ENCODE data around the gene DDX51. TPM values are rescaled to one million over a fixed set of nuclear protein-coding genes. Genes with fewer than 3 reads are reported as not detected.
A peak's percentile ranks its signal among the peaks of the same experiment; 100 is the strongest.

Gene DDX51
- total and polyA plus RNA-seq, 5 donors from 2014 or later = 4.8 to 41.2 (median 6.8) TPM

- H3K27ac ChIP-seq (ENCODE audit: insufficient read depth, low read length, poor library complexity, severe bottlenecking) = no peak overlapping the region
- Mint-ChIP-seq H3K27me3 (no peaks in the 10 kb centered on the region), H3K9me3 (no peaks in the 10 kb centered on the region), H3K36me3 (no peaks in the 10 kb centered on the region), H3K4me3 (no peak overlapping the region), H3K4me1 (peaks cover 0 to 2% (median 0%) of the 10 kb centered on the region in 4 donors), H3K27ac (no peak overlapping the region)
- H3K27me3 ChIP-seq (ENCODE audit: control insufficient read depth, insufficient read depth, low read length) = no peaks in the 10 kb centered on the region
- H3K36me3 ChIP-seq (ENCODE audit: control insufficient read depth, insufficient read depth, low read length) = peaks cover 5% of the 10 kb centered on the region
- H3K9me3 ChIP-seq (ENCODE audit: control insufficient read depth in 2 of 2, low read length in 2 of 2) = no peaks in the 10 kb centered on the region
- no peak for ATAC-seq (ENCODE audit: low read depth in 2 of 2)
- DNase-seq = no peak
- no peak overlapping the region for H3K4me3 ChIP-seq (ENCODE audit: low read depth, low read length)
- peaks cover 16% of the 10 kb centered on the region for H3K4me1 ChIP-seq (ENCODE audit: control insufficient read depth, insufficient read depth, low read length, poor library complexity, severe bottlenecking)
These were observed 13.8 kb upstream of the DDX51 start for GRCh38 chr12:132157733-132158409.

GRCh38 chr12:132156573-132157325 is 12.6 kb upstream of the DDX51 start:
- no peak overlapping the region for H3K27ac Mint-ChIP-seq
- H3K27ac ChIP-seq (ENCODE audit: insufficient read depth, low read length, poor library complexity, severe bottlenecking) = no peak overlapping the region

GRCh38 chr12:132155771-132156572 is 11.9 kb upstream of the DDX51 start:
- no peaks in the 10 kb centered on the region for H3K27me3 ChIP-seq (ENCODE audit: control insufficient read depth, insufficient read depth, low read length)
- no peak overlapping the region for H3K4me3 ChIP-seq (ENCODE audit: low read depth, low read length)
- H3K9me3 ChIP-seq (ENCODE audit: control insufficient read depth in 2 of 2, low read length in 2 of 2) = no peaks in the 10 kb centered on the region
- Mint-ChIP-seq H3K4me1 (peaks cover 0 to 2% (median 0%) of the 10 kb centered on the region in 4 donors), H3K27ac (no peak overlapping the region), H3K9me3 (no peaks in the 10 kb centered on the region), H3K27me3 (no peaks in the 10 kb centered on the region), H3K4me3 (no peak overlapping the region), H3K36me3 (no peaks in the 10 kb centered on the region)
- no peak for ATAC-seq (ENCODE audit: low read depth in 2 of 2)
- no peak overlapping the region for H3K27ac ChIP-seq (ENCODE audit: insufficient read depth, low read length, poor library complexity, severe bottlenecking)
- H3K36me3 ChIP-seq (ENCODE audit: control insufficient read depth, insufficient read depth, low read length) = peaks cover 12% of the 10 kb centered on the region
- H3K4me1 ChIP-seq (ENCODE audit: control insufficient read depth, insufficient read depth, low read length, poor library complexity, severe bottlenecking) = peaks cover 10% of the 10 kb centered on the region
- no peak for DNase-seq

More at GRCh38 chr12:132156573-132157325, 12.6 kb upstream of the DDX51 start:
- H3K9me3 ChIP-seq (ENCODE audit: control insufficient read depth in 2 of 2, low read length in 2 of 2) = no peaks in the 10 kb centered on the region
- H3K36me3 ChIP-seq (ENCODE audit: control insufficient read depth, insufficient read depth, low read length) = peaks cover 12% of the 10 kb centered on the region
- Mint-ChIP-seq H3K36me3 (no peaks in the 10 kb centered on the region), H3K4me3 (no peak overlapping the region), H3K9me3 (no peaks in the 10 kb centered on the region), H3K27me3 (no peaks in the 10 kb centered on the region), H3K4me1 (peaks cover 0 to 2% (median 0%) of the 10 kb centered on the region in 4 donors)
- no peak overlapping the region for H3K4me3 ChIP-seq (ENCODE audit: low read depth, low read length)
- peaks cover 10% of the 10 kb centered on the region for H3K4me1 ChIP-seq (ENCODE audit: control insufficient read depth, insufficient read depth, low read length, poor library complexity, severe bottlenecking)
- no peak for ATAC-seq (ENCODE audit: low read depth in 2 of 2)
- no peaks in the 10 kb centered on the region for H3K27me3 ChIP-seq (ENCODE audit: control insufficient read depth, insufficient read depth, low read length)
- no peak for DNase-seq

- no peaks in the 10 kb centered on the region for H3K27me3 ChIP-seq (ENCODE audit: control insufficient read depth, insufficient read depth, low read length)
- ATAC-seq (ENCODE audit: low read depth in 2 of 2) = no peak
- no peaks in the 10 kb centered on the region for H3K36me3 Mint-ChIP-seq
- peaks cover 10% of the 10 kb centered on the region for H3K4me1 ChIP-seq (ENCODE audit: control insufficient read depth, insufficient read depth, low read length, poor library complexity, severe bottlenecking)
- H3K27ac ChIP-seq (ENCODE audit: insufficient read depth, low read length, poor library complexity, severe bottlenecking) = no peak overlapping the region
- H3K4me3 Mint-ChIP-seq = peak overlapping the region in 1 of 4 donors; percentile 66
- H3K36me3 ChIP-seq (ENCODE audit: control insufficient read depth, insufficient read depth, low read length) = peaks cover 12% of the 10 kb centered on the region
- H3K4me1 Mint-ChIP-seq = peaks cover 0 to 2% (median 0%) of the 10 kb centered on the region in 4 donors
- H3K27ac Mint-ChIP-seq = peak overlapping the region in 2 of 3 donors; percentile 20 to 62
- H3K27me3 Mint-ChIP-seq = no peaks in the 10 kb centered on the region
- H3K9me3 Mint-ChIP-seq = no peaks in the 10 kb centered on the region
- H3K9me3 ChIP-seq (ENCODE audit: control insufficient read depth in 2 of 2, low read length in 2 of 2) = no peaks in the 10 kb centered on the region
- H3K4me3 ChIP-seq (ENCODE audit: low read depth, low read length) = no peak overlapping the region
- peak in 2 of 3 donors; percentile 16 to 42 for DNase-seq
These were observed 11.0 kb upstream of the DDX51 start for GRCh38 chr12:132154941-132155770.

GRCh38 chr12:132154341-132154761 is 10.2 kb upstream of the DDX51 start:
- ATAC-seq (ENCODE audit: low read depth in 2 of 2) = peak in 1 of 2 donors; percentile 3
- H3K9me3 Mint-ChIP-seq = no peaks in the 10 kb centered on the region
- H3K4me3 Mint-ChIP-seq = peak overlapping the region in 2 of 4 donors; percentile 66 to 68
- no peak for DNase-seq
- H3K36me3 Mint-ChIP-seq = no peaks in the 10 kb centered on the region
- H3K4me3 ChIP-seq (ENCODE audit: low read depth, low read length) = no peak overlapping the region
- no peaks in the 10 kb centered on the region for H3K9me3 ChIP-seq (ENCODE audit: control insufficient read depth in 2 of 2, low read length in 2 of 2)
- no peaks in the 10 kb centered on the region for H3K27me3 ChIP-seq (ENCODE audit: control insufficient read depth, insufficient read depth, low read length)
- H3K4me1 ChIP-seq (ENCODE audit: control insufficient read depth, insufficient read depth, low read length, poor library complexity, severe bottlenecking) = peaks cover 10% of the 10 kb centered on the region
- peak overlapping the region in 2 of 3 donors; percentile 20 to 62 for H3K27ac Mint-ChIP-seq
- H3K27me3 Mint-ChIP-seq = no peaks in the 10 kb centered on the region
- H3K4me1 Mint-ChIP-seq = peaks cover 0 to 2% (median 0%) of the 10 kb centered on the region in 4 donors
- H3K27ac ChIP-seq (ENCODE audit: insufficient read depth, low read length, poor library complexity, severe bottlenecking) = no peak overlapping the region
- peaks cover 12% of the 10 kb centered on the region for H3K36me3 ChIP-seq (ENCODE audit: control insufficient read depth, insufficient read depth, low read length)

GRCh38 chr12:132153501-132154340 is 9.6 kb upstream of the DDX51 start:
- Histone ChIP-seq H3K36me3 (ENCODE audit: control insufficient read depth, insufficient read depth, low read length) (peaks cover 12% of the 10 kb centered on the region), H3K27ac (ENCODE audit: insufficient read depth, low read length, poor library complexity, severe bottlenecking) (no peak overlapping the region), H3K27me3 (ENCODE audit: control insufficient read depth, insufficient read depth, low read length) (no peaks in the 10 kb centered on the region), H3K4me1 (ENCODE audit: control insufficient read depth, insufficient read depth, low read length, poor library complexity, severe bottlenecking) (peaks cover 10% of the 10 kb centered on the region), H3K9me3 (ENCODE audit: control insufficient read depth in 2 of 2, low read length in 2 of 2) (no peaks in the 10 kb centered on the region), H3K4me3 (ENCODE audit: low read depth, low read length) (peak overlapping the region; percentile 51)
- Mint-ChIP-seq H3K36me3 (no peaks in the 10 kb centered on the region), H3K27me3 (no peaks in the 10 kb centered on the region), H3K4me1 (peaks cover 0 to 2% (median 0%) of the 10 kb centered on the region in 4 donors), H3K9me3 (no peaks in the 10 kb centered on the region), H3K27ac (peak overlapping the region in 1 of 3 donors; percentile 20), H3K4me3 (peak overlapping the region in 2 of 4 donors; percentile 66 to 68)
- peak; percentile 92 to 93 for ATAC-seq (ENCODE audit: low read depth in 2 of 2)
- peak; percentile 52 to 78 (median 75) for DNase-seq
